ENCODE measurements around the gene CD9. TPM values are rescaled to one million over a fixed set of nuclear protein-coding genes. Genes with fewer than 3 reads are reported as not detected.

Gene CD9
- total and polyA plus RNA-seq, 2 donors (not counting 1 experiment from before 2014, with no cell fraction given): 7.2 to 12.8 TPM

DNA sequence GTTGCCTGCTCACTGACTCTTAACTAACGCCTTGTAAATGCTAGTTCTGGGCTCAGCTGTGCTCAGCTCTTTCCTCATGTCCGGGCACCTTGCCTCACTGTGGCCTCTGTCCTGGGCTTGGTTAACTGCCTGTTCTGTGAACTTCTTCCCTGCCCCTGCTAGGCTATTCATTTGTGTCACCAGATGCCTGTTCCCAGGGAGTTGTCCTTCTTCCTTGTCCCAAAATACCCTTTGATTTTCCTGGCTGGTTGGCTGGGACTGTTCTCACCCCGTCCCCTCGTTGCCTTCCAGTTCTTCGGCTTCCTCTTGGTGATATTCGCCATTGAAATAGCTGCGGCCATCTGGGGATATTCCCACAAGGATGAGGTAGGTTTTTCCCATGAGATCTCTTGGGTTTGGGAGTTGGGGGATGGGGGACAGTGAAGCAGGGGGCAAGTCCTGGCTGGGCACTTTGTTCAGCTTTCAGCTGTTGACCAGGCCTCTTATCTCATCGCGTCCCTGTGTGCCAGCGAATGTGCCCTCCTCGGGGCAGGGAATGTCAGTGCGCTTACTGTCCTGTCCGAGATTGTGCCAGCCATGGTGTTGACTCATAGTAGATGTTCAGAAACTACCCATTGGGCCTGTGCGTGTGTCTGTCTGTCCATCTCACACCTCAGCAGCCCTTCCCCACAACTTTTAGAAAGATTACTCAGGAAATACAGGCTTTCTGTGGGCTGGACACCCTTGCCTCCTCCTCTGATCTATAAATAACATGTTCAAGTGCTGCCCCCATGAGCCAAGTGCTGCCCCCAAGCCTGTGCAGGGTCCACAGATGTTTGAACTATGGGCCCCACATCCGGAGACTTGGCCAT lies 33.1 kb downstream of the CD9 start:
- no peak overlapping the region for H3K4me2 ChIP-seq (replicated peaks; ENCODE audit: low read depth, low read length, poor library complexity, severe bottlenecking)
- TF ChIP-seq, protein P1, sequence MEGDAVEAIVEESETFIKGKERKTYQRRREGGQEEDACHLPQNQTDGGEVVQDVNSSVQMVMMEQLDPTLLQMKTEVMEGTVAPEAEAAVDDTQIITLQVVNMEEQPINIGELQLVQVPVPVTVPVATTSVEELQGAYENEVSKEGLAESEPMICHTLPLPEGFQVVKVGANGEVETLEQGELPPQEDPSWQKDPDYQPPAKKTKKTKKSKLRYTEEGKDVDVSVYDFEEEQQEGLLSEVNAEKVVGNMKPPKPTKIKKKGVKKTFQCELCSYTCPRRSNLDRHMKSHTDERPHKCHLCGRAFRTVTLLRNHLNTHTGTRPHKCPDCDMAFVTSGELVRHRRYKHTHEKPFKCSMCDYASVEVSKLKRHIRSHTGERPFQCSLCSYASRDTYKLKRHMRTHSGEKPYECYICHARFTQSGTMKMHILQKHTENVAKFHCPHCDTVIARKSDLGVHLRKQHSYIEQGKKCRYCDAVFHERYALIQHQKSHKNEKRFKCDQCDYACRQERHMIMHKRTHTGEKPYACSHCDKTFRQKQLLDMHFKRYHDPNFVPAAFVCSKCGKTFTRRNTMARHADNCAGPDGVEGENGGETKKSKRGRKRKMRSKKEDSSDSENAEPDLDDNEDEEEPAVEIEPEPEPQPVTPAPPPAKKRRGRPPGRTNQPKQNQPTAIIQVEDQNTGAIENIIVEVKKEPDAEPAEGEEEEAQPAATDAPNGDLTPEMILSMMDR (IDR thresholded peaks at IDR 0.05): no peak
- no peak for TF ChIP-seq EZH2 (IDR thresholded peaks at IDR 0.05; ENCODE audit: borderline replicate concordance, insufficient read depth, low read depth, low read length, poor library complexity, severe bottlenecking)
- Mint-ChIP-seq H3K9me3 (ENCODE audit: insufficient read depth) (no peaks in the 10 kb centered on the region), H3K4me3 (no peak overlapping the region), H3K27me3 (peaks cover 6% of the 10 kb centered on the region), H3K27ac (no peak overlapping the region), H3K4me1 (peaks cover 10% of the 10 kb centered on the region)
- H3K4me3 ChIP-seq (ENCODE audit: control extremely low read depth in 1 of 5, extremely low read depth in 1 of 5, insufficient read depth in 1 of 5, low read depth in 2 of 5, low read length in 4 of 5): no peak overlapping the region
- H3K9me3 ChIP-seq (ENCODE audit: control extremely low read depth in 1 of 3, control insufficient read depth in 2 of 3, insufficient read depth in 1 of 3, low read length in 2 of 3): no peaks in the 10 kb centered on the region
- H3K4me1 ChIP-seq (ENCODE audit: control insufficient read depth in 2 of 2, insufficient read depth in 2 of 2, low read length in 2 of 2): peaks cover 13 to 16% of the 10 kb centered on the region in 2 donors
- H3K27me3 ChIP-seq (replicated peaks in 1 of 4; ENCODE audit: control extremely low read depth in 1 of 4, control insufficient read depth in 3 of 4, insufficient read depth in 4 of 4, low read length in 3 of 4): no peaks in the 10 kb centered on the region
- H3K9ac ChIP-seq (ENCODE audit: low read length): no peak overlapping the region
- intact Hi-C loops (cut with micrococcal nuclease): loop anchor here (5.0 kb wide), 1 partner anchor 36 kb away; no protein-coding TSS in a partner anchor
- no peaks in the 10 kb centered on the region for H4K20me1 ChIP-seq (ENCODE audit: control insufficient read depth, insufficient read depth, low read length, poor library complexity, severe bottlenecking)
- H3K36me3 ChIP-seq (replicated peaks in 1 of 2; ENCODE audit: control extremely low read depth in 1 of 2, control insufficient read depth in 1 of 2, extremely low read depth in 1 of 2, insufficient read depth in 2 of 2, low read length in 1 of 2): no peaks in the 10 kb centered on the region
- DNase-seq (no peak), ATAC-seq (ENCODE audit: low read depth) (no peak)
- CTCF ChIA-PET: interaction anchor here (1.1 kb wide), 1 partner anchor 45 kb away, joined by 3 read pairs; no protein-coding TSS in a partner anchor
- no peaks in the 10 kb centered on the region for H3K79me2 ChIP-seq (ENCODE audit: control insufficient read depth, insufficient read depth, low read length)
- 86% methylated on average over 15 of the region's 15 CpGs for WGBS (ENCODE audit: insufficient coverage)
- POLR2A ChIA-PET: no interaction called here
- no peak overlapping the region for H3K27ac ChIP-seq (ENCODE audit: low read length in 2 of 2)
- H2AFZ ChIP-seq (ENCODE audit: insufficient read depth, low read depth, low read length, poor library complexity, severe bottlenecking): no peak overlapping the region

DNA sequence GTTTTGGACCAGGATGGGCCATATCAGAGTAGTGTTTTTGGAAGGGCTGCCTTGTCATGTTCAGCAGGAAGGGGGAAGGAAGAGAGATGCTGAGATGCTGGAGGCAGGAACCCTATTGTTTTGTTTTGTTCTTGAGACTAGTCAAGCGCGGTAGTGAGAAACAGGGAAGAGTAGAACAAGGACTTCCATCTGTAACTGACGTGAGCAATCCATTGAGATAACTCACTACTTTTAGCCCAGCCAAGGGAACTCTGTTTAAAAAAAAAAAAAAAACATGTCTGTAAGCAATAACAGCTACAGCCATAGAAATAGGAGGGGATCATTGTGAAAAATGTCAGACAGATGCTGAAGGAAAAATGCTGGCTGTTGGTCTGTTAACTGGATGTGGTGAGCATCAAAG lies 34.0 kb downstream of the CD9 start:
- ATAC-seq (ENCODE audit: low read depth) (no peak), DNase-seq (no peak)
- no peak overlapping the region for H3K27ac ChIP-seq (ENCODE audit: low read length in 2 of 2)
- CTCF ChIA-PET: no interaction called here
- no peak overlapping the region for H3K27ac Mint-ChIP-seq
- no peak overlapping the region for H3K4me3 Mint-ChIP-seq
- H3K79me2 ChIP-seq (ENCODE audit: control insufficient read depth, insufficient read depth, low read length): no peaks in the 10 kb centered on the region
- H3K36me3 ChIP-seq (replicated peaks in 1 of 2; ENCODE audit: control extremely low read depth in 1 of 2, control insufficient read depth in 1 of 2, extremely low read depth in 1 of 2, insufficient read depth in 2 of 2, low read length in 1 of 2): no peaks in the 10 kb centered on the region
- H3K9me3 Mint-ChIP-seq (ENCODE audit: insufficient read depth): no peaks in the 10 kb centered on the region
- intact Hi-C loops (cut with micrococcal nuclease): loop anchor here (5.0 kb wide), 1 partner anchor 37 kb away; no protein-coding TSS in a partner anchor
- H4K20me1 ChIP-seq (ENCODE audit: control insufficient read depth, insufficient read depth, low read length, poor library complexity, severe bottlenecking): no peaks in the 10 kb centered on the region
- peaks cover 13 to 16% of the 10 kb centered on the region in 2 donors for H3K4me1 ChIP-seq (ENCODE audit: control insufficient read depth in 2 of 2, insufficient read depth in 2 of 2, low read length in 2 of 2)
- H3K9ac ChIP-seq (ENCODE audit: low read length): no peak overlapping the region
- peaks cover 6% of the 10 kb centered on the region for H3K27me3 Mint-ChIP-seq
- POLR2A ChIA-PET: no interaction called here
- no peak overlapping the region for H3K4me2 ChIP-seq (replicated peaks; ENCODE audit: low read depth, low read length, poor library complexity, severe bottlenecking)
- WGBS (ENCODE audit: insufficient coverage): 80% methylated on average over 1 of the region's 3 CpGs
- H3K9me3 ChIP-seq (ENCODE audit: control extremely low read depth in 1 of 3, control insufficient read depth in 2 of 3, insufficient read depth in 1 of 3, low read length in 2 of 3): no peaks in the 10 kb centered on the region
- H3K4me1 Mint-ChIP-seq: peaks cover 10% of the 10 kb centered on the region
- H3K4me3 ChIP-seq (ENCODE audit: control extremely low read depth in 1 of 5, extremely low read depth in 1 of 5, insufficient read depth in 1 of 5, low read depth in 2 of 5, low read length in 4 of 5): no peak overlapping the region
- H3K27me3 ChIP-seq (replicated peaks in 1 of 4; ENCODE audit: control extremely low read depth in 1 of 4, control insufficient read depth in 3 of 4, insufficient read depth in 4 of 4, low read length in 3 of 4): no peaks in the 10 kb centered on the region
- TF ChIP-seq EZH2 (IDR thresholded peaks at IDR 0.05; ENCODE audit: borderline replicate concordance, insufficient read depth, low read depth, low read length, poor library complexity, severe bottlenecking): no peak
- no peak overlapping the region for H2AFZ ChIP-seq (ENCODE audit: insufficient read depth, low read depth, low read length, poor library complexity, severe bottlenecking)

All from B cell (primary cell).